HepG2 (cell line): Measurements from ENCODE around the gene HCN4. TPM values are rescaled to one million over a fixed set of nuclear protein-coding genes. Genes with fewer than 3 reads are reported as not detected.

Source experiments
- ATAC-seq: fragments of 200-7000 bp; cut with Tn5 transposase; 3 replicates; pipeline ENCODE4 v1.9.1; 2020; ENCODE audit warnings: mild to moderate bottlenecking, moderate library complexity
- BruUV-seq: library from RNA; stranded (reverse); fragments of 400-500 nt; replicated peaks from 2 replicates; lab custom pipeline; 2021; lab: Mats Ljungman, UMichigan
- CTCF ChIA-PET: fragments of 300-600 bp; formaldehyde crosslinking; extraction: SDS; loops from one replicate; lab custom pipeline; 2021; ENCODE audit warnings: low total read pairs, inconsistent platforms, low intra/inter-chr PET ratio; lab: Yijun Ruan, JAX
- POLR2A ChIA-PET: fragments of 350-600 bp; sonication (Branson Sonifier 250); formaldehyde crosslinking; loops from one replicate; lab custom pipeline; 2020; ENCODE audit warnings: antibody characterized with exemption, inconsistent platforms; lab: Yijun Ruan, JAX
- DNase-seq: peaks from one replicate; pipeline ENCODE4 v3.0.0-alpha.2; 2015; ENCODE audit warnings: low spot score
- FAIRE-seq: peaks from 3 replicates; lab custom pipeline; 2011; peaks lifted over from hg19 to GRCh38; lab: Jason Lieb, UNC
- H2AFZ ChIP-seq: one replicate; pipeline ENCODE4 v1.6.1; 2011; ENCODE audit warnings: low read length, inconsistent platforms
- H3K27ac ChIP-seq: fragments of 300-600 bp; 3 replicates; pipeline ENCODE4 v1.8.0; 2011; ENCODE audit warnings: mixed run types, mild to moderate bottlenecking, mixed read lengths, low read length, inconsistent platforms; ENCODE audit not compliant: insufficient read depth; ENCODE audit errors: extremely low read length
- H3K27me3 ChIP-seq, 2 experiments: fragments of 200-600 bp in 1 of 2; 2 replicates in 1 of 2; 3 replicates in 1 of 2; pipeline versions ENCODE4 v1.6.0 to v1.8.0; 2011; ENCODE audit warnings: low read length in 2 of 2, mild to moderate bottlenecking in 2 of 2, moderate library complexity in 2 of 2, inconsistent platforms in 1 of 2; ENCODE audit not compliant: insufficient read depth in 2 of 2, control insufficient read depth in 1 of 2
- H3K36me3 ChIP-seq, 2 experiments: fragments of 200-600 bp in 1 of 2; replicated peaks in 1 of 2; 2 replicates in 1 of 2; 3 replicates in 1 of 2; pipeline versions ENCODE4 v1.5.1 to v1.8.0; 2011; ENCODE audit warnings: low read length in 2 of 2, inconsistent platforms in 1 of 2; ENCODE audit not compliant: insufficient read depth in 2 of 2, control insufficient read depth in 1 of 2
- H3K4me1 ChIP-seq: 2 replicates; pipeline ENCODE4 v1.5.1; 2012; ENCODE audit warnings: low read length, inconsistent platforms; ENCODE audit not compliant: insufficient read depth
- H3K4me2 ChIP-seq: 2 replicates; pipeline ENCODE4 v1.6.0; 2011; ENCODE audit warnings: low read depth, low read length, inconsistent platforms
- H3K4me3 ChIP-seq, 3 experiments: fragments of 200-600 bp in 1 of 3; sonication (generic), shearing (Covaris generic) in 1 of 3; replicated peaks in 1 of 3; 2 replicates each; pipeline ENCODE4 v1.5.1; 2011 to 2016; ENCODE audit warnings: low read length in 3 of 3, inconsistent platforms in 2 of 3, low read depth in 2 of 3, mild to moderate bottlenecking in 2 of 3, control low read depth in 1 of 3, mixed read lengths in 1 of 3; ENCODE audit not compliant: insufficient read depth in 1 of 3
- H3K79me2 ChIP-seq: one replicate; pipeline ENCODE4 v1.6.1; 2011; ENCODE audit warnings: low read length, inconsistent platforms; ENCODE audit not compliant: insufficient read depth
- H3K9ac ChIP-seq: 2 replicates; pipeline ENCODE4 v1.6.0; 2011; ENCODE audit warnings: mild to moderate bottlenecking, low read depth, low read length, inconsistent platforms; ENCODE audit not compliant: insufficient read depth
- H3K9me3 ChIP-seq: 2 replicates; pipeline ENCODE4 v1.5.1; 2012; ENCODE audit warnings: mild to moderate bottlenecking, low read length
- H4K20me1 ChIP-seq: 2 replicates; pipeline ENCODE4 v1.6.0; 2011; ENCODE audit warnings: inconsistent platforms, mild to moderate bottlenecking, low read length, moderate library complexity; ENCODE audit not compliant: insufficient read depth
- FOXA3 ChIP-seq: IDR thresholded peaks from 2 replicates; pipeline ENCODE4 v1.6.1; 2016; ENCODE audit warnings: missing genetic modification reagents, missing compliant biosample characterization
- HES4 ChIP-seq: sonication (generic); formaldehyde crosslinking; IDR thresholded peaks from 2 replicates; pipeline ENCODE4 v1.9.0; 2021; ENCODE audit warnings: mild to moderate bottlenecking, missing genetic modification reagents, borderline replicate concordance
- HMG20A ChIP-seq: IDR thresholded peaks from 2 replicates; pipeline ENCODE4 v1.6.1; 2016; ENCODE audit warnings: borderline replicate concordance
- SATB2 ChIP-seq: sonication (generic); formaldehyde crosslinking; IDR thresholded peaks from 2 replicates; pipeline ENCODE4 v1.5.0; 2020; ENCODE audit warnings: missing genetic modification reagents
- ZFP37 ChIP-seq: sonication (generic); formaldehyde crosslinking; IDR thresholded peaks from 2 replicates; pipeline ENCODE4 v1.4.0; 2020; ENCODE audit warnings: missing genetic modification reagents, borderline replicate concordance
- ZNF781 ChIP-seq: sonication (generic); formaldehyde crosslinking; IDR thresholded peaks from 2 replicates; pipeline ENCODE4 v1.5.1; 2020; ENCODE audit warnings: borderline replicate concordance, mild to moderate bottlenecking, missing genetic modification reagents; ENCODE audit errors: not compliant biosample characterization
- ZNF792 ChIP-seq: IDR thresholded peaks from 2 replicates; pipeline ENCODE4 v1.6.1; 2016
- WGBS: methylation state at CpG from one replicate; pipeline ENCODE4 v1.1.6; 2017; ENCODE audit warnings: low lambda C conversion rate; 5-methylcytosine and 5-hydroxymethylcytosine counted together
- in situ Hi-C: cut with HindIII; loops from 2 replicates; pipeline ENCODE4 v1.10.0; 2017; ENCODE audit warnings: low pct_unique_long_range_greater_than_20kb; ENCODE audit not compliant: extremely low pct_ligation_motif_present
- intact Hi-C: fragments of 100-400 bp; cut with micrococcal nuclease; formaldehyde crosslinking; loops from one replicate; pipeline ENCODE4 v1.10.0; 2022; ENCODE audit not compliant: unreplicated experiment
- polyA plus RNA-seq, 8 experiments: library from polyadenylated mRNA; depleted of rRNA in 3 of 8; stranded (reverse) in 7 of 8; unstranded in 1 of 8; fragments of >200 nt; fragmentation: Illumina TruSeq in 4 of 8; extraction: Trizol in 4 of 8; gene quantifications; 2 replicates each; pipeline versions ENCODE4 v1.2.1 to v1.2.3, GENCODE V29; 2011 to 2016; ENCODE audit warnings: low read depth in 4 of 8, missing spikeins in 1 of 8, mixed read lengths in 1 of 8; ENCODE audit not compliant: insufficient read depth in 1 of 8
- total RNA-seq, 5 experiments: library from RNA; depleted of rRNA; stranded (reverse); fragments of >200 nt; fragmentation: Illumina TruSeq; extraction: Trizol; gene quantifications; 2 replicates each; pipeline ENCODE4 v1.2.3, GENCODE V29; 2016; ENCODE audit warnings: low read depth in 1 of 5
- TF ChIP-seq, protein P1 (sequence below): IDR thresholded peaks from 2 replicates; pipeline ENCODE4 v1.4.0; 2020; ENCODE audit warnings: mild to moderate bottlenecking, missing genetic modification reagents
- TF ChIP-seq, protein P2 (sequence below): sonication (generic); formaldehyde crosslinking; IDR thresholded peaks from 2 replicates; pipeline ENCODE4 v1.4.0; 2020; ENCODE audit warnings: missing genetic modification reagents, borderline replicate concordance

The HCN4 gene
- total and polyA plus RNA-seq, 2 of the 13 experiments (the other 11 are each of a cell fraction or from before 2014, with no cell fraction given) = not detected

DNA sequence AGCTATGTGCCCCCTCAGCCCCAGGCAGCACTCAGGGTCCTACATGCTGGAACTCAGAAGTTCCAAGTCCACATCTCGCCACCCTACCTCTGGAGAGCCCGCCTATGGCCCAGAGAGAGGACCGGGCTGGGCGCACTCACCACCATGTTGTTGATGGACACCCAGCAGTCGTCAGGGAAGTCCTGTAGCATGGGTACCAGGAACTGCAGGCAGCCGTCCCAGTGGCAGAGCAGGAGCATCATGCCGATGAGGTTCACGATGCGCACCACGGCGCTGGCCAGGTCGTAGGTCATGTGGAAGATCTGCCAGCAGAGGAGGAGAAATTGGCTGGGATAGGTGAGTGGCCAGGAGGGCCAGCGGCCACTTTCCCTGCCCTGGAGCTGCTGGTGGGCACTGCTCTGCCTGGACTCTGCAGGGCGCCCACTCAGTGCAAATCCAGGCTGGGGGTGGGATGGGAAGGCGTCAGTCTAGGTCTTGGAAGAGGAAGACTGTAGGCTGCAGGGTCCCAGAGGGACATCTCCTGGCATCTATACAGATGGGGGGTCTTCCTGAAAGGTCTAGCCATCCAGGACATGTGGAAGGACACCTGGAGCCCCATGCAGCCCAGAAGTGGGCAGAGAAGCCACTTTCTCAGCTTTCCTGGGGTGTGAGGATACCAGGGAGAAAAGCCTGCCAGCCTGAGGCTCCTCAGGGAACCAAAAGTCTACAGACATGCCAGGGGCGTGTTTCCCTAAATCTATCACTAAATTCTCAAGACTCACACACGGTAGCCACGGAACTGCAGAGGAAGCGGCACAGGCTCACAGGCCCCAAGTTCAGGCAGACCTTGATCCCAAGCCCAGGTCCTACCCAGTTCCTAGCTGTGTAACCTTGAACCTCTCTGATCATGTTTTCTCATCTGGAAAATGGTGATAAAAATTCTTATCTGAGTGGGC is 36.5 kb downstream of the HCN4 start:
- Histone ChIP-seq H2AFZ (no peak overlapping the region), H3K9me3 (no peaks in the 10 kb centered on the region), H3K4me2 (no peak overlapping the region), H4K20me1 (no peaks in the 10 kb centered on the region), H3K27me3 (peaks cover 0 to 30% of the 10 kb centered on the region in 2 experiments; a peak in 4 of 5 replicates), H3K9ac (no peak overlapping the region), H3K4me1 (no peaks in the 10 kb centered on the region), H3K27ac (no peak overlapping the region), H3K36me3 (no peaks in the 10 kb centered on the region), H3K79me2 (no peaks in the 10 kb centered on the region), H3K4me3 (no peak overlapping the region)
- TF ChIP-seq HMG20A (CRISPR knock-in tag) (no peak), SATB2 (CRISPR knock-in tag) (no peak), ZFP37 (CRISPR knock-in tag) (no peak), ZNF781 (CRISPR knock-in tag) (no peak), ZNF792 (CRISPR knock-in tag) (no peak), FOXA3 (CRISPR knock-in tag) (no peak), HES4 (CRISPR knock-in tag) (no peak)
- TF ChIP-seq, protein P1, sequence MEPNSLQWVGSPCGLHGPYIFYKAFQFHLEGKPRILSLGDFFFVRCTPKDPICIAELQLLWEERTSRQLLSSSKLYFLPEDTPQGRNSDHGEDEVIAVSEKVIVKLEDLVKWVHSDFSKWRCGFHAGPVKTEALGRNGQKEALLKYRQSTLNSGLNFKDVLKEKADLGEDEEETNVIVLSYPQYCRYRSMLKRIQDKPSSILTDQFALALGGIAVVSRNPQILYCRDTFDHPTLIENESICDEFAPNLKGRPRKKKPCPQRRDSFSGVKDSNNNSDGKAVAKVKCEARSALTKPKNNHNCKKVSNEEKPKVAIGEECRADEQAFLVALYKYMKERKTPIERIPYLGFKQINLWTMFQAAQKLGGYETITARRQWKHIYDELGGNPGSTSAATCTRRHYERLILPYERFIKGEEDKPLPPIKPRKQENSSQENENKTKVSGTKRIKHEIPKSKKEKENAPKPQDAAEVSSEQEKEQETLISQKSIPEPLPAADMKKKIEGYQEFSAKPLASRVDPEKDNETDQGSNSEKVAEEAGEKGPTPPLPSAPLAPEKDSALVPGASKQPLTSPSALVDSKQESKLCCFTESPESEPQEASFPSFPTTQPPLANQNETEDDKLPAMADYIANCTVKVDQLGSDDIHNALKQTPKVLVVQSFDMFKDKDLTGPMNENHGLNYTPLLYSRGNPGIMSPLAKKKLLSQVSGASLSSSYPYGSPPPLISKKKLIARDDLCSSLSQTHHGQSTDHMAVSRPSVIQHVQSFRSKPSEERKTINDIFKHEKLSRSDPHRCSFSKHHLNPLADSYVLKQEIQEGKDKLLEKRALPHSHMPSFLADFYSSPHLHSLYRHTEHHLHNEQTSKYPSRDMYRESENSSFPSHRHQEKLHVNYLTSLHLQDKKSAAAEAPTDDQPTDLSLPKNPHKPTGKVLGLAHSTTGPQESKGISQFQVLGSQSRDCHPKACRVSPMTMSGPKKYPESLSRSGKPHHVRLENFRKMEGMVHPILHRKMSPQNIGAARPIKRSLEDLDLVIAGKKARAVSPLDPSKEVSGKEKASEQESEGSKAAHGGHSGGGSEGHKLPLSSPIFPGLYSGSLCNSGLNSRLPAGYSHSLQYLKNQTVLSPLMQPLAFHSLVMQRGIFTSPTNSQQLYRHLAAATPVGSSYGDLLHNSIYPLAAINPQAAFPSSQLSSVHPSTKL (CRISPR knock-in tag) = no peak
- TF ChIP-seq, protein P2, sequence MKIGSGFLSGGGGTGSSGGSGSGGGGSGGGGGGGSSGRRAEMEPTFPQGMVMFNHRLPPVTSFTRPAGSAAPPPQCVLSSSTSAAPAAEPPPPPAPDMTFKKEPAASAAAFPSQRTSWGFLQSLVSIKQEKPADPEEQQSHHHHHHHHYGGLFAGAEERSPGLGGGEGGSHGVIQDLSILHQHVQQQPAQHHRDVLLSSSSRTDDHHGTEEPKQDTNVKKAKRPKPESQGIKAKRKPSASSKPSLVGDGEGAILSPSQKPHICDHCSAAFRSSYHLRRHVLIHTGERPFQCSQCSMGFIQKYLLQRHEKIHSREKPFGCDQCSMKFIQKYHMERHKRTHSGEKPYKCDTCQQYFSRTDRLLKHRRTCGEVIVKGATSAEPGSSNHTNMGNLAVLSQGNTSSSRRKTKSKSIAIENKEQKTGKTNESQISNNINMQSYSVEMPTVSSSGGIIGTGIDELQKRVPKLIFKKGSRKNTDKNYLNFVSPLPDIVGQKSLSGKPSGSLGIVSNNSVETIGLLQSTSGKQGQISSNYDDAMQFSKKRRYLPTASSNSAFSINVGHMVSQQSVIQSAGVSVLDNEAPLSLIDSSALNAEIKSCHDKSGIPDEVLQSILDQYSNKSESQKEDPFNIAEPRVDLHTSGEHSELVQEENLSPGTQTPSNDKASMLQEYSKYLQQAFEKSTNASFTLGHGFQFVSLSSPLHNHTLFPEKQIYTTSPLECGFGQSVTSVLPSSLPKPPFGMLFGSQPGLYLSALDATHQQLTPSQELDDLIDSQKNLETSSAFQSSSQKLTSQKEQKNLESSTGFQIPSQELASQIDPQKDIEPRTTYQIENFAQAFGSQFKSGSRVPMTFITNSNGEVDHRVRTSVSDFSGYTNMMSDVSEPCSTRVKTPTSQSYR (CRISPR knock-in tag) = no peak
- WGBS = 4% methylated on average over 4 of the region's 19 CpGs
- in situ Hi-C loops = no loop called here
- ATAC-seq (no peak), FAIRE-seq (no peak), DNase-seq (no peak)
- BruUV-seq = no TSS peak
- intact Hi-C loops = no loop called here
- POLR2A ChIA-PET = no interaction called here
- CTCF ChIA-PET = no interaction called here
